Limb (tissue), 2 donors: Measurements from ENCODE around the gene SLC25A30.
"Not testable (repeated sequence)": the region's sequence is repeated elsewhere in the genome, so short reads cannot be mapped to it uniquely, and the experiment has no call there.

Experiments used
- DNase-seq, 2 donors: peaks; one replicate each; pipeline ENCODE4 v3.0.0-alpha.2; 2016; ENCODE audit errors: extremely low spot score in 2 of 2

SLC25A30 gene

DNA sequence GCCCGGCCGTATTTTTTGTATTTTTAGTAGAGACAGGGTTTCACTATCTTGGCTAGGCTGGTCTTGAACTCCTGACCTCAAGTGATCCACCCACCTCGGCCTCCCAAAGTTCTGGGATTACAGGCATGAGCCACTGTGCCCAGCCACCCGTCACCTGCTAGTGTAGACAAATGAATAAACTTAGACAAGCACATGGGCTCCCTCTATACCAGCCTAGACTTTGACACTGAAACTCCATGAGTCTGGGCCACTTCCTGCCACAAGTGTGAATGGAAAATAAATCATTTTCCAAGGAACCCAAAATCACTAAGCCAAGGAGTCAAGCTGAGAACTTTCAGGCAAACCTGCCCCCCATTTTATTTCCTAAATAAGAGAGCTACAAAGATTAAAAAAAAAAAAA lies 50.2 kb downstream of the SLC25A30 start:
- DNase-seq: no peak

DNA sequence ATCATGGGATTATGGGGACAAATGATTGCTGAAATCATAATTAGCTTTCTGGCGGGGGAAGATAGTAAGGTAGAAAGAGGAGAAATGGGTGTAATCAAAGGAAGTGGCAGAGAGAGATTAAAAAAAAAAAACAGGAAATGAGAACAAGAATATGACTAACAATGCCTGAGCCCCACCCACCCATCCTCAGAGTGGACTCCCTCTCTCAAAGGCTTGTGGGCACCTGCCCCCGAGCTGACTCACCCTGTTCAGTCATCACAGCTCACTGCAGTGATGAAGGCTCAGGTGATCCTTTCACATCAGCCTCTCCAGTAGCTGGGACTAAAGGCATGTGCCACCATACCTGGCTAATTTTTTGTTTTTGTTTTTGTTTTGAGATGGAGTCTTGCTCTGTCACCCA lies 50.8 kb downstream of the SLC25A30 start:
- DNase-seq: no peak

DNA sequence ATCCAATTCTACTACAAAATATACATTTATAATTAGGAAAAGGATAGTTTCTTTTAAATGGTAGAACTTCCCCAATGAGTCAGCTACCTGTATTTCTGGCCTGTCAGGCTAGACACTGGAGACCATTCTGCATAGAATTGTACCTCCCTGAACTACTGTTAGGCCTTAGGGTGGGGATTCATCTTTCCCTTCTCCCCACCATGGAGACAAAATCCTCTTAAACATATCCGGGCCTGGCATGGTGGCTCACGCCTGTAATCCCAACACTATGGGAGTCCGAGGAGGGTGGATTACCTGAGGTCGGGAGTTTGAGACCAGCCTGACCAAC lies 52.7 kb downstream of the SLC25A30 start:
- DNase-seq: no peak

DNA sequence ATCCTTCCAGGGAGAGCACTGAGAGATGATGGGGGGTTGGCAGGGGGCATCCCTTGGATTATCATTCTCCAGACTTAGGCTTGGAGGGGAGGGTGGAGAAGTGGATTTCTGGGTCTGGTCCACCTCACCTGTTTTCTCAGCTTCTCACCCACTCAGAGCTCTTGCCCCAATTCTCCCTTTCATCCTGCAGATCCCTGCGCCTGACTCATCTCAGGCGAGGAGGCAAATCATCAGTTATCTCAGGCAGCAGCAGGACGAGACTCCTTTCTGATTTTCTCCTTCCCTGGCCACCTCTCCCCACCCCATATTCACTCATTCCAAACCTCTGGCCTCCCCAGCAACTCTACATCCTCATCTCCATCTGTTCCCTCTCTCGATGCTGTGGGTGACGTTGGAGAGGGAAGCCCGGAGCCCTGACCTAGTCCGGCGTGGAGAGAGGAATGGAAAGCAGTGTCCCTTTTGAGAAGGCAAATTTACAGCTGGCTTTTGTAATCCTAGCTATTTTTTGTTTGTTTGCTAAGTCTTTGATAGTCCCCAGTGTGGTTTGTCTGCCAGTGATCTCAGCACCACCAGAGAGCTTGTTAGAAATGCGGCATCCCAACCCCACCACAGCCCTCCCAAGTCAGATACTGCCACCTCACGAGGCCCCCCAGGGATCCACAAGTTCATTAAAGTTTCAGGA lies 53.2 kb downstream of the SLC25A30 start:
- no peak for DNase-seq

DNA sequence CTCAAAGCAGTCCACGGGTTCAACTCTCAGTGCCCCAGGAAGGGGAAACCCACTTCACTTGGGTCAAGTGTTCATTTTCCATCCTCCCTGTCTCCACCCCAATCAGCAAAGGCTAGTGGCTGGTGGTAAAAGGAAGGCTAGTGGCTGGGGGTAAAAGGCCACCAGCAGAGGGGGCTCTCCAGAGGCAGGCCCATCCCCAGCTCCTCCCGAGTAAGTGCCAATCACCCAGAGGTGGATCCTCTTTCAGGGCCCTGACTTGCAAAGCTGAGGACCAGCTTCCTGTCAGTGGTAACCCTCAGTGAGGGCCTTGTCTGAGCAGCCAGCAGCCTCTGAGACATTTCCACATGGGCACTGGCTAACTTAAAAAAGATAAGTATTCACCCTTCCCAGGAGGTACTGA lies 55.2 kb downstream of the SLC25A30 start:
- no peak for DNase-seq

DNA sequence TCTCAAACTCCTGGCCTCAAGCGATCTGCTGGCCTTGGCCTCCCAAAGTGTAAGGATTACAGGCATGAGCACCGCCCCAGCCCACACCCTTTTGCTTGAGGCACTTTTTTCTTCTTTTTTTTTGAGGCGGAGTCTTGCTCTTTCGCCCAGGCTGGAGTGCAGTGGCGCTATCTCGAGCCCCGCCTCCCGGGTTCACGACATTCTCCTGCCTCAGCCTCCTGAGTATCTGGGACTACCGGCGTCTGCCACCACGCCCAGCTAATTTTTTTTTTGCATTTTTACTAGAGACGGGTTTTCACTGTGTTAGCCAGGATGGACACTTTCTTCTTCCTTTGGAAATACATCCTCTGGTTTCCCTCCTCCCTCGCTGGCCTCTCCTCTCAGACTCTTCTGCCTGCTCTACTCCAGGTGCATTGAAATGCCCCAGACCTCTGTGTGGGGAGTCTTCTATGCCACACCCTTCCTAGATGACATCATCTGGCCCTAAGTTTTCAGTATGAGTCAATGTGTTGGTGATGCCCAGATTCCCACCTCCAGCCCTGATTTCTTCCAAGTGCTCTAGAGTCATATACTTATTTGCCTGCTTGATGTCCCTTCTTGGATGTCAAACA lies 56.5 kb downstream of the SLC25A30 start:
- no peak for DNase-seq

DNA sequence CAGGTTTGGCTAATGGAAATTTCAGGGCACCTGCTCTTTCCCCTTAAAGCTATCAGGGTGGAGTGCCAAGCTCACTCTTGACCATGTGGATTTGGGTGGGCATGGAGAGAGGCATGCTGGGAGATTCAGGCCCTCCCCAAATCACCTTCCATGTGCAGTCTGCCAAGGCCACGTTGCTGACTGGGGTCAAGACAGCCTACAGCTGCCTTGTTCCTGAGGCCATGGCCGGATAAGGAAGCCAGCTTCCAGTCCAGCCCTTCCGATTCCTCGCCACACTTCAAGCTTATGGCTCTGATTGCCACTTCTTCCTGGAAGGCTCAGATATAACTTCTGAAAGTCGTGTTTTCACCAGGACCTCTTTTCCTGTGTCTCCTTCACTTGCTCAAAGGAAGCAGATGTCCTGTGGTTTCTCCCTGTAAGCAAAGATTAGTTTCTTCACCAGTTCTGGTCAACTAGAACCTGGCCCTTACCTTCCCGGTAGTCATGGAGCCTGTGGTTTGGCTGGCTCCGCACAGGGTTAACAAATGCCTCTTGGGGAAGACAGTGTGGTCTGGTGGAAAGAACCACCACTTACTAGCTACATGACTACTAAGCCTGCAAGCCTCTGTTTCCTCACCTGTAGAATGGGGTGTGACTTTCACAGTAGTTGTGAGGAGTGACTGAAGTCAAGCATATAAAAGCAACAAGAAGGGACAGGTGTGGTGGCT lies 61.1 kb downstream of the SLC25A30 start:
- no peak for DNase-seq

DNA sequence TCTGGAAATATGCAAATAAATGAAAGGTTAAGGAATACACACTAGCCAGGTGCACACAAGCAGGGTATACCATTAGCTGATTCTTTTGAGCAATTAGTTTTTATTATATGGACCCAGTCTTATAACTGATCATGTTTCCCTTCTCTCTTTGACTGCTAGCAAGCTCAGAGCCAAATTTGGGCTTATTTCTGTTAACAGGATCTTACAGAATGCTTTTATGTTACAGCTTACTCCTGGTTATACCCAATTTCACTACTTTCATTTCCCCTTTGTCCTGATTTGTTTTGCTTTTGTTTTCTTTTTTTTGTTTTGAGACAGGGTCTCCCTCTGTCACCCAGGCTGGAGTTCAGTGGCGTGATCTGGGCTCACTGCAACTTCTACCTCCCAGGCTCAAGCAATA lies 64.3 kb downstream of the SLC25A30 start:
- DNase-seq: no peak

DNA sequence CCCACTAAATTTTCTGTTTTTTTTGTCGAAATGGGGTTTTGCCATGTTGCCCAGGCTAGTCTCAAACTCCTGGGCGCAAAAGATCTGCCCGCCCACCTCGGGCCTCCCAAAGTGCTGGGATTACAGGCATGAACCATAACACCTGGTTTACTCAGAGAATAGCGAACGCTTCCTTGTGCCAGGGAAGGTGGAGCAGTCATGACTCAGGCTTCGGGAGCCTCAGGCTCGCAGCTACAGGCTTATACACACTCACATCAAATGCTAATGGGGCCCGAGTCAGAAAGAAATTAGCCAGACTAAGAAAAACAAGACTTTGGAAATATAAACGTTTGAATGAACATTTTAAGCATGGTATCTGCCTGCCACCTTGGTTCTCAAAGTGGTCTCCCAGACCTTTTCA lies 66.1 kb downstream of the SLC25A30 start:
- no peak for DNase-seq

DNA sequence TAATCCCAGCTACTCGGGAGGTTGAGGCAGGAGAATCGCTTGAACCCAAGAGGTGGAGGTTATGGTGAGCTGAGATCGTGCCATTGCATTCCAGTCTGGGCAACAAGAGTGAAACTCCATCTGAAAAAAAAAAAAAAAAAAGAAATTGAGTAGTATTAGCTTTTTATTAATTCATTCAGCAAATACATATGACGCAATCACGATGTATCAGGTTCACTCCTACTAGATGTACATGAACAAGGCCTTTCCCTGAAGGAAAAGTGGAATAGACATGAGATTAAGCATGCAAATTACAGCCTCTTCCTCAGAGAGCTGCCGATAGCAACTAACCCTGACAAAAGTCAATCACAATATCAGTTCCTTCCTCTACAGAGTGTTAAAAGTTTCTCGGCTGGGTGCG lies 68.0 kb downstream of the SLC25A30 start:
- DNase-seq: no peak

DNA sequence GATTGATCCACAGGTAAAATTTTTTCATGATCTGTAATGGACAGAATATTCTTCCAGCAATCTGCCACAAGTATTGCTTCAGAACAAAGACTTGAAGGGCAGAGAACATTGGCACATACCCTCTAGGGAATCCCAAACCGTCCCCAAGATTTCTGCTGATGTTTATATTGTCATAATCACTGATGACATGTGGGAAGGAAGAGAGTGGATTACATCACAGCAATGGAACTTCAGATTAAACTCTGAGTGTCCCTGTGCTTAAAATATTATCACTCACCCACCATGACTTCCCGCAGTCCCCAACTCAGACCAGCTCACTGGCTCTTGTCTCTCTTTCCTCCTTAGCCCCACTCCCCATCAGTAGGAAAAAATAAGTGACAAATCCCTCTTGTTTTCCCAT lies 68.7 kb downstream of the SLC25A30 start:
- no peak for DNase-seq

DNA sequence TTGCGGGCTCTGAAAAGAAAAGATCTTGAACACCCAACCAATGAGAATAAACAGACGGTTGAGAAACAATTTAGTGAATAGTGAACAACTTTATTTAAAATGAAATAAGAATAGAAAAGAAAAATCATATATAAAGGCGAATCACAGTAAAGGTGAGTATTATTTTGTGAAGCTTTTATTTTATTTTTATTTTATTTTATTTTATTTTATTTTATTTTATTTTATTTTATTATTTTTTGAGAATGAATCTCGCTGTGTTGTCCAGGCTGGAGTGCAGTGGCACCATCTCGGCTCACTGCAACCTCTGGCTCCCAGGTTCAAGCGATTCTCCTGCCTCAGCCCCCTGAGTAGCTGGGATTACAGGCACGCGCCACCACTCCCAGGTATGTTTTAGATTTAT lies 74.1 kb downstream of the SLC25A30 start:
- not testable (repeated sequence) for DNase-seq
